Peyer's patch (tissue), 4 donors: ENCODE data around the gene NRF1. TPM values are rescaled to one million over a fixed set of nuclear protein-coding genes. Genes with fewer than 3 reads are reported as not detected.
"Not testable (repeated sequence)": the region's sequence is repeated elsewhere in the genome, so short reads cannot be mapped to it uniquely, and the experiment has no call there.

ENCODE experiments used
- DNase-seq, 3 donors: peaks; one replicate each; pipeline ENCODE4 v3.0.0-alpha.2; 2017 to 2019
- H3K27ac ChIP-seq, 4 donors: fragments of 200-600 bp; sonication (generic); one replicate each; pipeline ENCODE4 v1.5.1; 2016 to 2019
- H3K27me3 ChIP-seq, 2 donors: fragments of 200-600 bp; sonication (generic); one replicate each; pipeline ENCODE4 v1.5.1; 2019
- H3K36me3 ChIP-seq, 3 donors: fragments of 200-600 bp; sonication (generic); one replicate each; pipeline ENCODE4 v1.5.1; 2016 to 2019
- H3K4me1 ChIP-seq, 4 donors: fragments of 200-600 bp; sonication (generic); one replicate each; pipeline ENCODE4 v1.5.1; 2016 to 2019
- H3K4me3 ChIP-seq, 4 donors: fragments of 200-600 bp; sonication (generic); 1 replicate in 3 of 4; 2 replicates in 1 of 4; pipeline ENCODE4 v1.5.1; 2016 to 2019; ENCODE audit warnings: mild to moderate bottlenecking in 1 of 4
- H3K9me3 ChIP-seq, 4 donors: fragments of 200-600 bp; sonication (generic); one replicate each; pipeline ENCODE4 v1.5.1; 2016 to 2019; ENCODE audit warnings: mild to moderate bottlenecking in 1 of 4
- CTCF ChIP-seq, 6 experiments: fragments of 450-650 bp in 4 of 6; fragments of 200-600 bp in 2 of 6; sonication (generic) in 1 of 6; IDR thresholded peaks; one replicate each; pipeline ENCODE4 v1.5.1; 2017 to 2019; ENCODE audit warnings: antibody characterized with exemption in 6 of 6, mild to moderate bottlenecking in 3 of 6, moderate library complexity in 1 of 6
- POLR2A ChIP-seq, 2 donors: fragments of 450-650 bp; IDR thresholded peaks; one replicate each; pipeline ENCODE4 v1.5.1; 2017; ENCODE audit warnings: antibody characterized with exemption in 2 of 2, mild to moderate bottlenecking in 2 of 2, moderate library complexity in 2 of 2
- total RNA-seq, 4 donors: library from RNA; depleted of rRNA; stranded (reverse); fragments of >200 nt; gene quantifications; one replicate each; pipeline ENCODE4 v1.1.0, GENCODE V29; 2016

The NRF1 gene
- total RNA-seq, 4 donors from 2014 or later, result 11.2 to 27.2 (median 16.5) TPM

GRCh38 chr7:129617652-129618051, 6.1 kb downstream of the NRF1 start:
- no peak overlapping the region for H3K27ac ChIP-seq
- DNase-seq, result no peak
- no peak for TF ChIP-seq POLR2A (IDR thresholded peaks at IDR 0.05)
- TF ChIP-seq CTCF (IDR thresholded peaks at IDR 0.05), result no peak

GRCh38 chr7:129626896-129627295, 15.4 kb downstream of the NRF1 start:
- no peaks in the 10 kb centered on the region for H3K36me3 ChIP-seq
- H3K27ac ChIP-seq, result no peak overlapping the region
- no peak overlapping the region for H3K4me3 ChIP-seq
- no peaks in the 10 kb centered on the region for H3K9me3 ChIP-seq
- TF ChIP-seq POLR2A (IDR thresholded peaks at IDR 0.05) (no peak), CTCF (IDR thresholded peaks at IDR 0.05) (no peak)
- no peak for DNase-seq
- no peaks in the 10 kb centered on the region for H3K27me3 ChIP-seq
- no peaks in the 10 kb centered on the region for H3K4me1 ChIP-seq

More at GRCh38 chr7:129617652-129618051, 6.1 kb downstream of the NRF1 start:
- peaks cover 0 to 22% (median 7%) of the 10 kb centered on the region in 4 donors for H3K4me1 ChIP-seq
- H3K9me3 ChIP-seq, result no peaks in the 10 kb centered on the region
- H3K4me3 ChIP-seq, result no peak overlapping the region
- H3K27me3 ChIP-seq, result no peaks in the 10 kb centered on the region
- no peaks in the 10 kb centered on the region for H3K36me3 ChIP-seq

- Histone ChIP-seq H3K4me1 (no peaks in the 10 kb centered on the region), H3K27me3 (no peaks in the 10 kb centered on the region), H3K27ac (no peak overlapping the region), H3K4me3 (no peak overlapping the region), H3K36me3 (no peaks in the 10 kb centered on the region), H3K9me3 (no peaks in the 10 kb centered on the region)
- DNase-seq, result no peak
- no peak for TF ChIP-seq POLR2A (IDR thresholded peaks at IDR 0.05)
- no peak for TF ChIP-seq CTCF (IDR thresholded peaks at IDR 0.05)
These were observed 18.8 kb downstream of the NRF1 start for GRCh38 chr7:129630341-129630740.

- Histone ChIP-seq H3K4me1 (no peaks in the 10 kb centered on the region), H3K9me3 (no peaks in the 10 kb centered on the region), H3K36me3 (no peaks in the 10 kb centered on the region), H3K27ac (no peak overlapping the region), H3K4me3 (no peak overlapping the region), H3K27me3 (no peaks in the 10 kb centered on the region)
- no peak for DNase-seq
- TF ChIP-seq CTCF (IDR thresholded peaks at IDR 0.05) (no peak), POLR2A (IDR thresholded peaks at IDR 0.05) (no peak)
These were observed 23.0 kb downstream of the NRF1 start for GRCh38 chr7:129634361-129635034.

GRCh38 chr7:129635300-129636029, 23.9 kb downstream of the NRF1 start:
- peak; percentile 26 to 73 (median 66) for TF ChIP-seq CTCF (IDR thresholded peaks at IDR 0.05)
- no peak for TF ChIP-seq POLR2A (IDR thresholded peaks at IDR 0.05)
- Histone ChIP-seq H3K9me3 (no peaks in the 10 kb centered on the region), H3K36me3 (no peaks in the 10 kb centered on the region), H3K4me1 (no peaks in the 10 kb centered on the region), H3K4me3 (no peak overlapping the region), H3K27ac (no peak overlapping the region), H3K27me3 (no peaks in the 10 kb centered on the region)
- peak in 2 of 3 donors; percentile 62 to 85 for DNase-seq

GRCh38 chr7:129636030-129636550, 24.6 kb downstream of the NRF1 start:
- DNase-seq, H3K36me3 ChIP-seq, H3K9me3 ChIP-seq, H3K27ac ChIP-seq, H3K27me3 ChIP-seq, H3K4me1 ChIP-seq, H3K4me3 ChIP-seq: not testable (repeated sequence)
